ENCODE measurements around the gene ZNF580.
A peak's percentile ranks its signal among the peaks of the same experiment; 100 is the strongest.

ZNF580 gene

GRCh38 chr19:55663846-55664536 is 23.2 kb downstream of the ZNF580 start:
- DNase-seq, result no peak

- no peak for DNase-seq
Observed at GRCh38 chr19:55666343-55667005, 25.7 kb downstream of the ZNF580 start.

GRCh38 chr19:55667006-55667381 is 26.2 kb downstream of the ZNF580 start:
- no peak for DNase-seq

GRCh38 chr19:55667511-55667910 is 26.7 kb downstream of the ZNF580 start:
- DNase-seq, result no peak

GRCh38 chr19:55667958-55668357 is 27.2 kb downstream of the ZNF580 start:
- DNase-seq, result no peak

GRCh38 chr19:55668603-55669348 is 28.0 kb downstream of the ZNF580 start:
- no peak for DNase-seq

GRCh38 chr19:55669418-55670279 is 28.8 kb downstream of the ZNF580 start:
- no peak for DNase-seq

GRCh38 chr19:55670280-55671053 is 29.7 kb downstream of the ZNF580 start:
- DNase-seq, result no peak

GRCh38 chr19:55671054-55671378 is 30.2 kb downstream of the ZNF580 start:
- no peak for DNase-seq

GRCh38 chr19:55672418-55672817 is 31.6 kb downstream of the ZNF580 start:
- no peak for DNase-seq

- no peak for DNase-seq
Observed at GRCh38 chr19:55673465-55673864, 32.7 kb downstream of the ZNF580 start.

GRCh38 chr19:55673889-55674288 is 33.1 kb downstream of the ZNF580 start:
- DNase-seq, result no peak

GRCh38 chr19:55674459-55674840 is 33.6 kb downstream of the ZNF580 start:
- DNase-seq, result no peak

- peak; percentile 98 for DNase-seq
Observed at GRCh38 chr19:55674841-55675660, 34.2 kb downstream of the ZNF580 start, which contains the start of gene EPN1. EPN1 (plus strand) TSS chr19:55675226; CDS start chr19:55678628, 3,402 bp downstream.

- DNase-seq, result no peak
Observed at GRCh38 chr19:55675661-55676354, 35.0 kb downstream of the ZNF580 start.

GRCh38 chr19:55676383-55676782 is 35.6 kb downstream of the ZNF580 start:
- no peak for DNase-seq

- DNase-seq, result no peak
Observed at GRCh38 chr19:55676889-55677505, 36.2 kb downstream of the ZNF580 start.

- DNase-seq, result no peak
Observed at GRCh38 chr19:55677572-55678028, 36.8 kb downstream of the ZNF580 start.

GRCh38 chr19:55678121-55678671 is 37.4 kb downstream of the ZNF580 start:
- DNase-seq, result peak; percentile 27

Measured in CD4-positive, alpha-beta T cell treated with Interleukin-12 subunit alpha and Interleukin-12 subunit beta, for 1 hour (primary cell).